Activated CD4-positive, alpha-beta T cell treated with anti-CD3 and anti-CD28 coated beads, Interleukin-2, amount 10 ng/mL, durations not matched to agents 7 days and 5 days (primary cell): ENCODE measurements around the gene GJB4. TPM values are rescaled to one million over a fixed set of nuclear protein-coding genes. Genes with fewer than 3 reads are reported as not detected.
"Not testable (repeated sequence)": the region's sequence is repeated elsewhere in the genome, so short reads cannot be mapped to it uniquely, and the experiment has no call there.

ENCODE experiments used
- CTCF ChIA-PET: fragments of 350-600 bp; sonication (Branson Sonifier 250); formaldehyde crosslinking; loops from one replicate; lab custom pipeline; 2021; ENCODE audit warnings: antibody characterized with exemption; lab: Charles Lee
- POLR2A ChIA-PET: fragments of 350-600 bp; sonication (Branson Sonifier 250); formaldehyde crosslinking; loops from one replicate; lab custom pipeline; 2021; ENCODE audit warnings: antibody characterized with exemption; lab: Charles Lee
- DNase-seq: peaks from one replicate; pipeline ENCODE4 v3.0.0-alpha.2; 2020
- H3K27ac Mint-ChIP-seq: one replicate; pipeline ENCODE4 v1.8.0; 2021; ENCODE audit warnings: mild to moderate bottlenecking, moderate library complexity, mixed read lengths
- H3K27me3 Mint-ChIP-seq: one replicate; pipeline ENCODE4 v1.8.0; 2021; ENCODE audit warnings: mixed read lengths
- H3K36me3 Mint-ChIP-seq: one replicate; pipeline ENCODE4 v1.8.0; 2021; ENCODE audit warnings: low read depth, mixed read lengths
- H3K4me1 Mint-ChIP-seq: one replicate; pipeline ENCODE4 v1.8.0; 2021; ENCODE audit warnings: mixed read lengths
- H3K4me3 Mint-ChIP-seq: one replicate; pipeline ENCODE4 v1.8.0; 2021; ENCODE audit warnings: mild to moderate bottlenecking, moderate library complexity, mixed read lengths
- H3K9me3 Mint-ChIP-seq: one replicate; pipeline ENCODE4 v1.8.0; 2021; ENCODE audit warnings: mixed read lengths
- total RNA-seq, 2 experiments: library from RNA; stranded (reverse); gene quantifications; one replicate each; pipeline ENCODE4 v1.2.3, GENCODE V29; 2021

Gene GJB4
- total RNA-seq, 2 experiments from 2014 or later: not detected

DNA sequence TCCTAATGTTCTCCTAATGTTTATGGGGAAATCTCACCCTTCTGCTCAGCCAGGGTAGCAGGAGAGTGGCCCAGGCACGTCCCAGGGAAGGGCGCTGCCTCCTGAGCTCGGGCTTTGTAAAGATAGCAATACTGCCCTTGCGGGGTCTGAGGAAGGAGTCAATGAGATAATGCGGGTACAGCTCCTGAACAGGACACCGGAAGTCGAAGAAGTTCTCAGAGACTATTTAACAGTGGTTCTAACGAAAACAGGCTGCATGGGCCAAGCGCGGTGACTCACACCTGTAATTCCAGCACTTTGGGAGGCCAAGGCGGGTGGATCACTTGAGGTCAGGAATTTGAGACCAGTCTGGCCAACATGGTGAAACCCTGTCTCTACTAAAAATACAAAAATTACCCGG is 22.3 kb upstream of the GJB4 start:
- H3K36me3 Mint-ChIP-seq, POLR2A ChIA-PET, DNase-seq, H3K27ac Mint-ChIP-seq, H3K4me1 Mint-ChIP-seq, H3K4me3 Mint-ChIP-seq, H3K9me3 Mint-ChIP-seq, H3K27me3 Mint-ChIP-seq, CTCF ChIA-PET: not testable (repeated sequence)

GRCh38 chr1:34739613-34740012 is 19.9 kb upstream of the GJB4 start:
- H3K4me1 Mint-ChIP-seq: no peaks in the 10 kb centered on the region
- no peaks in the 10 kb centered on the region for H3K9me3 Mint-ChIP-seq
- no peak overlapping the region for H3K27ac Mint-ChIP-seq
- H3K27me3 Mint-ChIP-seq: peaks cover 3% of the 10 kb centered on the region
- ChIA-PET CTCF (interaction anchor here (0.7 to 1.0 kb wide), 2 partner anchors 120 to 167 kb away, joined by 3 read pairs; no protein-coding TSS in a partner anchor), POLR2A (no interaction called here)
- no peak overlapping the region for H3K4me3 Mint-ChIP-seq
- no peaks in the 10 kb centered on the region for H3K36me3 Mint-ChIP-seq
- DNase-seq: no peak

DNA sequence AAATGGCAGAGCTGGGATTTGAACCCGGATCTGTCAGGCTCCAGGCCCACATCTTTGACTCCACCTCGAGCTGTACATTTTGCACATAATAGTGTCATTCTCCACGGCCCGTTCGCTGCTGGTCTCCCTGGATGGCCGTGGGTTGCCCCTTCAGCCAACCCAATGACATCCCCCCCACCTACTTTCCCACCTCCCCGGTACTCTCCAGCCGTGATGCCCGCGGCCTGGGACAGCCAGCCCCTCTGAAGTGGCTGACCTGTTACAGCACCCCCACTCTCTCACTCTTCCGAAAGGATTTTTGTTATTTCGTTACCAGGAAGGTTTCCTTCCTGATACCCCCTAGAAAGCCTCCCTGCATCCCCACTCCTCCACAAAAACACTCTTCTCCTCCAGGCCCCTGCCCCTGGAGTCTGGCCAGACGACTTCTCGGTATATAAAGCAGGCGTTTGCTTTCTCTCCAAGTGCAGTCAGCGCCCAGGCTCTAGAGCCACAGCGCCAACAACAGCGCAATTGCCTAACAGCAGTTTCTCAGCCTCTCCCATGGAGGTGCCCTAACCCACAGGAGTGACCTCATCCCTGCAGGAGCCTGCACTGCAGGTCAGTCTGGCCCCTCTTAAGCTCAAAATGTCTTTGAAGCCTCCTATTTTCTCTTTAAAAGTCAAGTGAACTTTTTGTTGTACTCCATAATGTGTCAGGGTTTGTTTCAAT is 19.2 kb upstream of the GJB4 start:
- H3K27me3 Mint-ChIP-seq: peaks cover 3% of the 10 kb centered on the region
- POLR2A ChIA-PET: no interaction called here
- H3K36me3 Mint-ChIP-seq: no peaks in the 10 kb centered on the region
- no peak for DNase-seq
- no peaks in the 10 kb centered on the region for H3K9me3 Mint-ChIP-seq
- H3K4me1 Mint-ChIP-seq: no peaks in the 10 kb centered on the region
- no peak overlapping the region for H3K4me3 Mint-ChIP-seq
- H3K27ac Mint-ChIP-seq: no peak overlapping the region
- CTCF ChIA-PET: interaction anchor here (0.7 to 1.0 kb wide), 2 partner anchors 120 to 167 kb away, joined by 3 read pairs; no protein-coding TSS in a partner anchor

DNA sequence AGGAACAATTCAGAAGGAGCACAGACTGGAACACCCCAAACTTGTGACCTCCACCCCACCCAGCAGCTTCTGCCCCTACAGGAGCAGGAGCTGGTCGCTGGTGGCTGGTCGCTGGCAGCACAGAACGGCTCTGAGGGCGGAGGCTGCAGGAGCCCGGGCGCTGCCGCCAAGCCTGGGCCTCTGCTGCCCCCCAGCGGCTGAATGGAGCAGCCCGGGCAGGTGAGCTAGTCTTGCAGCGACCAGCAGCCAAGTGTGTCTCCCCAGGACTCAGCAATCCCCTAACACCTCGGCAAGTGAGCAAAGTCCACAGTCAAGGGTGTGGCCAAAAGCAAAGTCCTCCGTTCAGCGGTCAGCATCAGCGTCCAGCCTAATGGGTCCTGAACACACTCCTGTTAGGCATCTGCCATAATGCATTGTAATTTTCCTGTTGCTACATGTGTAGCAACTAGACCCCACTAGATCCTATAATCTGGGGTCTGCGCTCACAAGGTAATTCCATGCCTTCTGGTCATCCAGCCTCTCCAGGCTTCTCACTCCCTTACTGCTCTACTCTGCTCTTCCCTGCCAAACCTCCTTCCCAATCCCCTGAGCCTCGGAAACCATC is 16.8 kb upstream of the GJB4 start:
- H3K36me3 Mint-ChIP-seq: no peaks in the 10 kb centered on the region
- no peak overlapping the region for H3K4me3 Mint-ChIP-seq
- no peak overlapping the region for H3K27ac Mint-ChIP-seq
- peak; percentile 79 for DNase-seq
- H3K4me1 Mint-ChIP-seq: no peaks in the 10 kb centered on the region
- ChIA-PET POLR2A (no interaction called here), CTCF (interaction anchor here (0.6 to 2.3 kb wide), 12 partner anchors 8 to 1110 kb away, joined by 3 to 6 read pairs (median 3); no protein-coding TSS in a partner anchor)
- H3K9me3 Mint-ChIP-seq: no peaks in the 10 kb centered on the region
- peaks cover 3% of the 10 kb centered on the region for H3K27me3 Mint-ChIP-seq

- ChIA-PET CTCF (interaction anchor here (0.6 to 2.3 kb wide), 4 partner anchors 9 to 161 kb away, joined by 3 to 5 read pairs (median 3); no protein-coding TSS in a partner anchor), POLR2A (no interaction called here)
- H3K27me3 Mint-ChIP-seq: peaks cover 3% of the 10 kb centered on the region
- no peak overlapping the region for H3K4me3 Mint-ChIP-seq
- no peaks in the 10 kb centered on the region for H3K36me3 Mint-ChIP-seq
- H3K4me1 Mint-ChIP-seq: no peaks in the 10 kb centered on the region
- DNase-seq: no peak
- H3K9me3 Mint-ChIP-seq: no peaks in the 10 kb centered on the region
- H3K27ac Mint-ChIP-seq: no peak overlapping the region
Observed at GRCh38 chr1:34743775-34744174, 15.8 kb upstream of the GJB4 start.

GRCh38 chr1:34744851-34745250 is 14.7 kb upstream of the GJB4 start:
- Mint-ChIP-seq H3K27me3 (peaks cover 3% of the 10 kb centered on the region), H3K9me3 (no peaks in the 10 kb centered on the region), H3K4me1 (no peaks in the 10 kb centered on the region), H3K27ac (no peak overlapping the region), H3K4me3 (no peak overlapping the region), H3K36me3 (no peaks in the 10 kb centered on the region)
- no peak for DNase-seq
- POLR2A ChIA-PET: no interaction called here
- CTCF ChIA-PET: no interaction called here

- Mint-ChIP-seq H3K27me3 (peaks cover 3% of the 10 kb centered on the region), H3K9me3 (no peaks in the 10 kb centered on the region), H3K36me3 (no peaks in the 10 kb centered on the region), H3K27ac (no peak overlapping the region), H3K4me3 (no peak overlapping the region), H3K4me1 (no peaks in the 10 kb centered on the region)
- ChIA-PET CTCF (no interaction called here), POLR2A (no interaction called here)
- no peak for DNase-seq
Observed at GRCh38 chr1:34745666-34746065, 13.9 kb upstream of the GJB4 start.

- Mint-ChIP-seq H3K4me1 (no peaks in the 10 kb centered on the region), H3K9me3 (no peaks in the 10 kb centered on the region), H3K4me3 (no peak overlapping the region), H3K36me3 (no peaks in the 10 kb centered on the region), H3K27ac (no peak overlapping the region), H3K27me3 (peaks cover 3% of the 10 kb centered on the region)
- no peak for DNase-seq
- ChIA-PET CTCF (no interaction called here), POLR2A (no interaction called here)
Observed at GRCh38 chr1:34746101-34746500, 13.4 kb upstream of the GJB4 start.

GRCh38 chr1:34746785-34747637 is 12.5 kb upstream of the GJB4 start:
- no peaks in the 10 kb centered on the region for H3K4me1 Mint-ChIP-seq
- H3K27ac Mint-ChIP-seq: no peak overlapping the region
- peaks cover 3% of the 10 kb centered on the region for H3K27me3 Mint-ChIP-seq
- no peaks in the 10 kb centered on the region for H3K36me3 Mint-ChIP-seq
- no peaks in the 10 kb centered on the region for H3K9me3 Mint-ChIP-seq
- no peak overlapping the region for H3K4me3 Mint-ChIP-seq
- POLR2A ChIA-PET: no interaction called here
- CTCF ChIA-PET: no interaction called here
- no peak for DNase-seq

GRCh38 chr1:34747638-34747941 is 11.9 kb upstream of the GJB4 start:
- Mint-ChIP-seq H3K36me3 (no peaks in the 10 kb centered on the region), H3K27me3 (no peaks in the 10 kb centered on the region), H3K9me3 (no peaks in the 10 kb centered on the region), H3K27ac (no peak overlapping the region), H3K4me1 (no peaks in the 10 kb centered on the region), H3K4me3 (no peak overlapping the region)
- DNase-seq: no peak
- CTCF ChIA-PET: no interaction called here
- POLR2A ChIA-PET: no interaction called here

- no peaks in the 10 kb centered on the region for H3K4me1 Mint-ChIP-seq
- H3K27me3 Mint-ChIP-seq: no peaks in the 10 kb centered on the region
- POLR2A ChIA-PET: no interaction called here
- CTCF ChIA-PET: no interaction called here
- no peaks in the 10 kb centered on the region for H3K36me3 Mint-ChIP-seq
- H3K27ac Mint-ChIP-seq: no peak overlapping the region
- no peak for DNase-seq
- no peaks in the 10 kb centered on the region for H3K9me3 Mint-ChIP-seq
- no peak overlapping the region for H3K4me3 Mint-ChIP-seq
Observed at GRCh38 chr1:34749992-34750391, 9.5 kb upstream of the GJB4 start.

- CTCF ChIA-PET: interaction anchor here (2.0 kb wide), 1 partner anchor 8 kb away, joined by 6 read pairs; no protein-coding TSS in a partner anchor
- H3K4me1 Mint-ChIP-seq: no peaks in the 10 kb centered on the region
Observed at GRCh38 chr1:34750610-34751009, 8.9 kb upstream of the GJB4 start.

GRCh38 chr1:34753163-34753562 is 6.4 kb upstream of the GJB4 start:
- Mint-ChIP-seq H3K4me3 (no peak overlapping the region), H3K36me3 (no peaks in the 10 kb centered on the region), H3K4me1 (no peaks in the 10 kb centered on the region), H3K9me3 (no peaks in the 10 kb centered on the region), H3K27ac (no peak overlapping the region), H3K27me3 (no peaks in the 10 kb centered on the region)
- ChIA-PET CTCF (interaction anchor here (1.1 to 1.3 kb wide), 2 partner anchors 10 to 29 kb away, joined by 3 read pairs; no protein-coding TSS in a partner anchor), POLR2A (no interaction called here)
- no peak for DNase-seq

More at GRCh38 chr1:34750610-34751009, 8.9 kb upstream of the GJB4 start:
- DNase-seq: no peak
- POLR2A ChIA-PET: no interaction called here
- Mint-ChIP-seq H3K27ac (no peak overlapping the region), H3K4me3 (no peak overlapping the region), H3K9me3 (no peaks in the 10 kb centered on the region), H3K36me3 (no peaks in the 10 kb centered on the region), H3K27me3 (no peaks in the 10 kb centered on the region)
